ENCODE results near the gene ACAA2.

Gene ACAA2

GRCh38 chr18:49853011-49853410 is 39.7 kb upstream of the ACAA2 start:
- Histone ChIP-seq H3K4me3 (ENCODE audit: low read depth in 1 of 2, low read length in 2 of 2) (no peak overlapping the region), H3K27ac (ENCODE audit: low read length) (no peak overlapping the region), H3K27me3 (ENCODE audit: low read depth, low read length) (no peaks in the 10 kb centered on the region), H3K36me3 (ENCODE audit: control insufficient read depth in 1 of 2, insufficient read depth in 2 of 2, low read length in 2 of 2) (no peaks in the 10 kb centered on the region), H3K9me3 (ENCODE audit: control insufficient read depth in 1 of 2, low read length in 2 of 2) (no peaks in the 10 kb centered on the region), H3K4me1 (ENCODE audit: control insufficient read depth in 1 of 2, insufficient read depth in 2 of 2, low read length in 2 of 2) (no peaks in the 10 kb centered on the region)

DNA sequence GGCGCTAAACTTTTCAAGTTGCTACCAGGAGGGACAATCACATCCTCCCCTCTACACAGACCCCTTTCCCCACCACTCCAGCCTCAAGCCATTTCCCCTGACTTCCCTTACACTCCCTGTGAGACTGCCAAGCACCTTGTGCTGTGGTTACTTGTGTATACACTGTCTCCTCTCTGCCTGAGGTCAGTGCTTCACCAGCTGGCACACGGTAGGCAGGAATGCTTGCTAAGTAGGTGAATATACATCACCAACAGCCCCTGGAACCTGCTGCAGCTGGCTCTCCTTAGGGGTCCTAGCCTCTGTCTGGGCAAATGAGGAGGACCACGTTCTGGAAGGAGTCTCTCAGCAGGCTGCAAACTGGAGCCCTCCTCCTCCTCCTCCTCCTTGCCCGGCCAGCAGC is 38.3 kb upstream of the ACAA2 start:
- Histone ChIP-seq H3K9me3 (ENCODE audit: control insufficient read depth in 1 of 2, low read length in 2 of 2) (no peaks in the 10 kb centered on the region), H3K4me3 (ENCODE audit: low read depth in 1 of 2, low read length in 2 of 2) (no peak overlapping the region), H3K27ac (ENCODE audit: low read length) (no peak overlapping the region), H3K4me1 (ENCODE audit: control insufficient read depth in 1 of 2, insufficient read depth in 2 of 2, low read length in 2 of 2) (no peaks in the 10 kb centered on the region), H3K36me3 (ENCODE audit: control insufficient read depth in 1 of 2, insufficient read depth in 2 of 2, low read length in 2 of 2) (no peaks in the 10 kb centered on the region), H3K27me3 (ENCODE audit: low read depth, low read length) (no peaks in the 10 kb centered on the region)

- H3K4me3 ChIP-seq (ENCODE audit: low read depth in 1 of 2, low read length in 2 of 2): no peak overlapping the region
- no peak overlapping the region for H3K27ac ChIP-seq (ENCODE audit: low read length)
- no peaks in the 10 kb centered on the region for H3K27me3 ChIP-seq (ENCODE audit: low read depth, low read length)
- H3K9me3 ChIP-seq (ENCODE audit: control insufficient read depth in 1 of 2, low read length in 2 of 2): no peaks in the 10 kb centered on the region
- H3K4me1 ChIP-seq (ENCODE audit: control insufficient read depth in 1 of 2, insufficient read depth in 2 of 2, low read length in 2 of 2): no peaks in the 10 kb centered on the region
- no peaks in the 10 kb centered on the region for H3K36me3 ChIP-seq (ENCODE audit: control insufficient read depth in 1 of 2, insufficient read depth in 2 of 2, low read length in 2 of 2)
Observed at GRCh38 chr18:49850636-49851035, 37.3 kb upstream of the ACAA2 start.

DNA sequence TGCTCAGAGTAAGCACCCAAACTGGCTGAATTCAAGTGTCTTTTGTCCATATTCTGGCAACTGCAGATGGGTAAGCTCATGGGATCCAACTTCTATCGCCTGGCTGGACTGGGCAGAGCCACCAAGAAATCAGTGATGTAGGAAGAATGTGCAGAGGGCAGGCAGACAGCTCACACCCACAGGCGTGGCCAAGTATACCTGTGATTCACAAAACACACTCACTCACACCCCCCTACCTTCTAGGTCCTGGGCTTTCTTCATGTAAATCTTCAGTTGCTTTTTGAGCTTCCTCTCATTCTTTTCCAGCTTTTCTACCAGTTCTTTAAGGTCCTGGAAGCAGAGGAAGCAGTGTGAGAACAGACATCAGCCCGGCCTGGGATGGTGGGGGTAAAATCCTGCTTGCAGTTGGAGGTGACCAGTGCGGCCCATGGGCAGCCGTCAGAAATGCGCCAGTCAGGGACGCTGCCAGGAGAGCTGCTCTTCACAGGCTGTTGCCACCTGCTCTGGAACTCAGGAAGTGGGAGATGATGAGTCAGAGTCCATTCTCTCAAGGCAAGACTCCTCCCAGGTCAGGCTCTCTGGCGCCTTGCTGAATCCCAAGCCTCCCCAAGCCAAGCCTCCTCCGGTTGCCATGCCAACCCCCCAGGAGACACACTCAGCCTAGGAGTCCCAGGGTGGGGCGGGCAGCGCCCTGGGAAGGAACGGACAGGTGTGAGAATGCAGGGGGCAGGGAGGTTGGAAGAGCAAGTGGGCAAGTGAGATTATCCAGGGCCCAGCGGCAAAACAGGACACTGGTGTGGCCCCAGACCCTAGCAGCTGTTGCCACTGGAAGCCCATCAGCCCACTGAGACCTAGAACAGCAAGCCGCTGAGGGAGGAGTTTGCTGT is 36.2 kb upstream of the ACAA2 start:
- peak overlapping the region in 1 of 2 donors; percentile 34 for H3K4me3 ChIP-seq (ENCODE audit: low read depth in 1 of 2, low read length in 2 of 2)
- no peaks in the 10 kb centered on the region for H3K9me3 ChIP-seq (ENCODE audit: control insufficient read depth in 1 of 2, low read length in 2 of 2)
- H3K27ac ChIP-seq (ENCODE audit: low read length): peak overlapping the region; percentile 71
- no peaks in the 10 kb centered on the region for H3K27me3 ChIP-seq (ENCODE audit: low read depth, low read length)
- no peaks in the 10 kb centered on the region for H3K36me3 ChIP-seq (ENCODE audit: control insufficient read depth in 1 of 2, insufficient read depth in 2 of 2, low read length in 2 of 2)
- H3K4me1 ChIP-seq (ENCODE audit: control insufficient read depth in 1 of 2, insufficient read depth in 2 of 2, low read length in 2 of 2): no peaks in the 10 kb centered on the region

GRCh38 chr18:49848115-49848514 is 34.8 kb upstream of the ACAA2 start:
- Histone ChIP-seq H3K4me1 (ENCODE audit: control insufficient read depth in 1 of 2, insufficient read depth in 2 of 2, low read length in 2 of 2) (no peaks in the 10 kb centered on the region), H3K27ac (ENCODE audit: low read length) (no peak overlapping the region), H3K4me3 (ENCODE audit: low read depth in 1 of 2, low read length in 2 of 2) (no peak overlapping the region), H3K9me3 (ENCODE audit: control insufficient read depth in 1 of 2, low read length in 2 of 2) (no peaks in the 10 kb centered on the region), H3K27me3 (ENCODE audit: low read depth, low read length) (no peaks in the 10 kb centered on the region), H3K36me3 (ENCODE audit: control insufficient read depth in 1 of 2, insufficient read depth in 2 of 2, low read length in 2 of 2) (no peaks in the 10 kb centered on the region)

DNA sequence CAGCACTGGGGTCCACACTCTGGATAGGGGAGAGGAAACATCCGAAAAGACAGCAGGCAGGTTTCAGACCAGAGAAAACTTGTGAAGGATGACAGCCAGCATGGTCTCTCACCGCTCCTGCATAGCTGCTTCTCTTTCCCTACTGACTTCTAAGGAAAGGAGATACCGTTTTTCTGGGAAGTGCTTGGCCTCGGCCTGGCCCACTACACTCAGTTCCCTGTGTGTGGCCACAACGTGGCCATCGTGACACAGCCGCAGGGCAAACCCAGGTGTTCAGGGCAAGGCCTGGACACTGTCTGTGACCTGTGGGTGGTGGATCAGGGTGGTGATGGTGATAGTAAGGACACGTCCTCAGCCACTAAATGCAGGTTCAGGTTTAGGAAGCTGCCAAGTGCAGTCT is 34.2 kb upstream of the ACAA2 start:
- Histone ChIP-seq H3K4me3 (ENCODE audit: low read depth in 1 of 2, low read length in 2 of 2) (no peak overlapping the region), H3K4me1 (ENCODE audit: control insufficient read depth in 1 of 2, insufficient read depth in 2 of 2, low read length in 2 of 2) (no peaks in the 10 kb centered on the region), H3K27ac (ENCODE audit: low read length) (no peak overlapping the region), H3K27me3 (ENCODE audit: low read depth, low read length) (no peaks in the 10 kb centered on the region), H3K9me3 (ENCODE audit: control insufficient read depth in 1 of 2, low read length in 2 of 2) (no peaks in the 10 kb centered on the region), H3K36me3 (ENCODE audit: control insufficient read depth in 1 of 2, insufficient read depth in 2 of 2, low read length in 2 of 2) (no peaks in the 10 kb centered on the region)

DNA sequence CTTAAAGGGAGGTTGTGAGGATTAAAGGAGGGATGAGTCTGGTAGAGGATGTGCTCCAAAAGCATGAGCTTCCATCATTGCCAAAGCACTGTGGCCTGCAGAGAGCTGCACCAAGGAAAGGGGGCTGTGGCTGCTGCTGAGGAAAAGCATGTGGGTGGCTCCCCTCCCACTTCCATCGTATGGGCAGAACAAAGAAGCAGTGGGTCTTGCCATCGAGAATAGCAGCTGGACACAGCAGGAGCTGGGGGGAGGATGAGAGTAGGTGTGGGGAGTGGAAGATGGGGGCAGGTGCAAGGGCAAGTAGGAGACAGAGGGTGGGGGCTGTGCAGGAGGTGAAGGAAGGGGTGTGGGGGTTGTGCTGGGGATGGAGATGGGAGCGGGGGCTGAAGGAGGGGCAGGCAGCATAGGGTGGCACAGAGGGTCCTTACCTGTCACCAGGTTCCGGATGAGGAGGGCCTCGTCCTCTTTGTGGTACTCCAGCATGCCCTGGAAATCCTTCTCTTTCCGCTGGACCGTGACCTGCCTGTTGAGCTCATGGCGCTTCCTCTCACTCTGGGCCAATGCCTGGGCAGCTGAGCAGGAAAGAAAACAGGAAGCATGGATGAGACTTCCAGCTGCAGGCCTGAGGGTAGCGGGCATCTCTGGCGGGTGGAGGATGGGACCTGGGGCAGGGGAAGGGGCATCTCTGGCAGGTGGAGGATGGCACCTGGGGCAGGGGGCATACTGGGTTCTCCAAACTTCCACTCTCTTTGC is 33.6 kb upstream of the ACAA2 start:
- Histone ChIP-seq H3K27ac (ENCODE audit: low read length) (no peak overlapping the region), H3K9me3 (ENCODE audit: control insufficient read depth in 1 of 2, low read length in 2 of 2) (no peaks in the 10 kb centered on the region), H3K27me3 (ENCODE audit: low read depth, low read length) (no peaks in the 10 kb centered on the region), H3K4me1 (ENCODE audit: control insufficient read depth in 1 of 2, insufficient read depth in 2 of 2, low read length in 2 of 2) (no peaks in the 10 kb centered on the region), H3K36me3 (ENCODE audit: control insufficient read depth in 1 of 2, insufficient read depth in 2 of 2, low read length in 2 of 2) (no peaks in the 10 kb centered on the region), H3K4me3 (ENCODE audit: low read depth in 1 of 2, low read length in 2 of 2) (no peak overlapping the region)

GRCh38 chr18:49846361-49846662 is 33.0 kb upstream of the ACAA2 start:
- H3K9me3 ChIP-seq (ENCODE audit: control insufficient read depth in 1 of 2, low read length in 2 of 2): no peaks in the 10 kb centered on the region
- H3K27me3 ChIP-seq (ENCODE audit: low read depth, low read length): no peaks in the 10 kb centered on the region
- H3K4me1 ChIP-seq (ENCODE audit: control insufficient read depth in 1 of 2, insufficient read depth in 2 of 2, low read length in 2 of 2): no peaks in the 10 kb centered on the region
- H3K36me3 ChIP-seq (ENCODE audit: control insufficient read depth in 1 of 2, insufficient read depth in 2 of 2, low read length in 2 of 2): no peaks in the 10 kb centered on the region
- H3K27ac ChIP-seq (ENCODE audit: low read length): no peak overlapping the region
- H3K4me3 ChIP-seq (ENCODE audit: low read depth in 1 of 2, low read length in 2 of 2): no peak overlapping the region

DNA sequence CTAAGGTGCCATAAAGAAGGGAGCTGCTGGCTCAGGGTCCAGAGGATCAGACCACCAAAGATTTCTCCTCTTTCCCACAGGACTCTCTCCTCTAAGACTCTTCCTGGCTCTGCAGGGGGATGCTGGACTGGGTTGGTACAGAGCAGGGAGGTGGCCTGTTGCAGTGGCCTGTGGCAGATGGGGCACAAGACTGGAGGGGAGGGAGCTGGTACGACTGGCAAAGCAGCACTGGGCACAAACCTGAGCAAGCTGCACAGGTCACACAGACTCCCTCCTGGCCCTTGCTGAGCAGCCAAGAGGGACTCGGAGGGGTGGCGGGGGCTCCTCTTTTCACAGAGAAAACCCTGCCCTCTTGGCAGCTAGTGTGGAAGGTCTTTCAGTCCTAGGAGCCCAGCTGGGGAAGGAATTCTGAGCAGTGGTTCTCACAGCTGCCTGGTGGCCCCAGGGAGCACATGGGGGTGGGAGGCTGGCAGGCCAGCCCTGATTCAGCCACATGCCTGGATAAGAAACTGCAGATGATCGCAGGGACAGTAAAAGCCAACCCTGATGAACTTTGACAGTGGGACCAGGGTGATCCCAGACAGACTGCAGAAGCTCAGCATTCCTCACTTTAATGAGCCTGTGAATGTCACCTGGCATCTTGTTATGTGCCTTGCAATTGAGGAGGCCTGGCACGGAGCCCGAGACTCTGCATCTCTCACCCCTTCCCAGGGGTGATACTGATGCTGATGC is 32.5 kb upstream of the ACAA2 start:
- no peaks in the 10 kb centered on the region for H3K4me1 ChIP-seq (ENCODE audit: control insufficient read depth in 1 of 2, insufficient read depth in 2 of 2, low read length in 2 of 2)
- H3K27me3 ChIP-seq (ENCODE audit: low read depth, low read length): no peaks in the 10 kb centered on the region
- no peaks in the 10 kb centered on the region for H3K36me3 ChIP-seq (ENCODE audit: control insufficient read depth in 1 of 2, insufficient read depth in 2 of 2, low read length in 2 of 2)
- H3K9me3 ChIP-seq (ENCODE audit: control insufficient read depth in 1 of 2, low read length in 2 of 2): no peaks in the 10 kb centered on the region
- no peak overlapping the region for H3K27ac ChIP-seq (ENCODE audit: low read length)
- no peak overlapping the region for H3K4me3 ChIP-seq (ENCODE audit: low read depth in 1 of 2, low read length in 2 of 2)

DNA sequence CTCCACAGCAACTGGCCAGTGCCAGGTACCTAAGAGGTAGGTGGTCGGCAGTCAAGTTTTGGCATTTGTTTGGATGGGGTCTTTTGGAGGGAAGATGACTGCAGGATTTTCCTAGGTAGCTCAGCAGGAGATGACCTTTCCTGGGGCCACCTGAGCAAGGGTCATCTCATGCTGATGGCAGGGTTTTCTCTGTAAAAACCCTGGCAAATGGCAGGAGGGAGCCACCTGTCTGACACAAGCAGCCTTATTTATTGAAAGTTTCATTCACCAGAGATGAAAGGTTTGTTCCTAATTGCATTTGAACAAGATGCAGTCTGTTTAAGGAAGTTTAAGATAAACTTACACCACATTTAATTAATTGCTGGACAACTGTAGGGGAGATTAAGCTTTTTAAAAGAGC is 31.6 kb upstream of the ACAA2 start:
- H3K4me3 ChIP-seq (ENCODE audit: low read depth in 1 of 2, low read length in 2 of 2): no peak overlapping the region
- H3K27me3 ChIP-seq (ENCODE audit: low read depth, low read length): no peaks in the 10 kb centered on the region
- no peak overlapping the region for H3K27ac ChIP-seq (ENCODE audit: low read length)
- no peaks in the 10 kb centered on the region for H3K9me3 ChIP-seq (ENCODE audit: control insufficient read depth in 1 of 2, low read length in 2 of 2)
- no peaks in the 10 kb centered on the region for H3K36me3 ChIP-seq (ENCODE audit: control insufficient read depth in 1 of 2, insufficient read depth in 2 of 2, low read length in 2 of 2)
- no peaks in the 10 kb centered on the region for H3K4me1 ChIP-seq (ENCODE audit: control insufficient read depth in 1 of 2, insufficient read depth in 2 of 2, low read length in 2 of 2)

DNA sequence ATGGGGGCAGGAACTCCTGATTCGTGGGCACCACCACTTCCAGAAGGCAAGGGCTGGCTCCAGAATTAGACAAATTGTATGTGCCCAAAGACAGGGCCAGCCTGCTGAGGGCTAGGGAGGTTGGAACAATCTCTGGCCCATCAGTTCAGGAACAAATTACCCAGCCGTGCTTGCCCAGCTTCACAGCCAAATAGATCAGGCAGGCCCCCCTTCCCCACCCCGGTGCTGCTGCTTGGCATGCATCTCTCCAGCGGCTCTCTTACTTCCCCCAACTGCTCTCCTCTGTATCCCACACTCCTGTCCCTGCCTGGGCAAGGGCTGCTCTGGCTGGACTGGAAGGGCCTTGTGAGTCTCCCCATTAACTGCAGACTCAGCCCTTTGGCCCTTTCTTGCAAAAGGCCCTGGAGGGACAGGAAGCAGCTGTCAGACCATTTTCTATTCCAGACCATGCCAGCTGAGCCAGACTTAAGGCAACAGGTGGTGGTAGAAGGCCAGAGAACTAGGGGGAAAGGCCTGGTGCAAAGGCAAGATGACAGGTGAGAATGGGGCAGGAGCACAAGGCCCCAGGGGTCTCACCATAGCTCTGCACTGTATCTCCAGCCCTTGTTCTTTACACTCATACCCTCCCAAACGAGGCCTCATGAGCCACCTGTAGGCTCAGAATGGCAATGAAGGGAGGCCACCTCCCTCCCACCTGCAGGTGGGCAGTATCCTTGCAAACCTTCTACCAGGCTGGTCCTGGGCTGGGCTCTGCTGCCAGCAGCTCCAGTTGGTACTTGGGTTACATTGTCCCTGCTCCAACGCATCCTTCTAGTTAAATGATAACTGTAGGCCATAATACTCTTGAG is 30.7 kb upstream of the ACAA2 start:
- Histone ChIP-seq H3K9me3 (ENCODE audit: control insufficient read depth in 1 of 2, low read length in 2 of 2) (no peaks in the 10 kb centered on the region), H3K4me3 (ENCODE audit: low read depth in 1 of 2, low read length in 2 of 2) (no peak overlapping the region), H3K4me1 (ENCODE audit: control insufficient read depth in 1 of 2, insufficient read depth in 2 of 2, low read length in 2 of 2) (no peaks in the 10 kb centered on the region), H3K27ac (ENCODE audit: low read length) (no peak overlapping the region), H3K36me3 (ENCODE audit: control insufficient read depth in 1 of 2, insufficient read depth in 2 of 2, low read length in 2 of 2) (no peaks in the 10 kb centered on the region), H3K27me3 (ENCODE audit: low read depth, low read length) (no peaks in the 10 kb centered on the region)

Data from muscle layer of duodenum (tissue), 2 donors.